K562 (cell line): ENCODE results near the gene LCNL1. TPM values are rescaled to one million over a fixed set of nuclear protein-coding genes. Genes with fewer than 3 reads are reported as not detected.

ENCODE experiments used
- ATAC-seq: fragments of 200-7000 bp; cut with Tn5 transposase; 3 replicates; pipeline ENCODE4 v1.9.1; 2020; ENCODE audit warnings: moderate library complexity
- BruUV-seq: library from RNA; stranded (reverse); fragments of 400-500 nt; replicated peaks from 2 replicates; lab custom pipeline; 2021; lab: Mats Ljungman, UMichigan
- CTCF ChIA-PET: fragments of 300-600 bp; formaldehyde crosslinking; extraction: SDS; loops from one replicate; lab custom pipeline; 2021; ENCODE audit warnings: low intra/inter-chr PET ratio; lab: Yijun Ruan, JAX
- POLR2A ChIA-PET: fragments of 300-600, 350-650 bp; sonication (Branson Sonifier 250); formaldehyde crosslinking; extraction: SDS; loops from one replicate; lab custom pipeline; 2021; ENCODE audit warnings: antibody characterized with exemption, inconsistent platforms; lab: Yijun Ruan, JAX
- DNase-seq, 4 experiments: peaks; one replicate each; pipeline versions ENCODE4 v3.0.0 to v3.0.0-alpha.2; 2011 to 2018; ENCODE audit warnings: low spot score in 3 of 4, mixed read lengths in 3 of 4; ENCODE audit errors: extremely low read depth in 1 of 4
- FAIRE-seq: peaks from 2 replicates; lab custom pipeline; 2011; peaks lifted over from hg19 to GRCh38; lab: Jason Lieb, UNC
- H2AFZ ChIP-seq: 2 replicates; pipeline ENCODE4 v1.6.0; 2011; ENCODE audit warnings: low read depth, low read length, control low read depth, inconsistent platforms
- H3K27ac ChIP-seq: fragments of 200-600 bp; 3 replicates; pipeline ENCODE4 v1.8.0; 2011; ENCODE audit warnings: low read depth, mild to moderate bottlenecking, control low read depth, inconsistent platforms, low read length, moderate library complexity, mixed read lengths; ENCODE audit errors: extremely low read depth
- H3K27me3 ChIP-seq, 2 experiments: fragments of 300-600 bp in 1 of 2; 2 replicates in 1 of 2; 3 replicates in 1 of 2; pipeline versions ENCODE4 v1.6.0 to v1.8.0; 2011; ENCODE audit warnings: inconsistent platforms in 2 of 2, low read length in 2 of 2, mild to moderate bottlenecking in 1 of 2, mixed read lengths in 1 of 2, moderate library complexity in 1 of 2; ENCODE audit not compliant: control insufficient read depth in 2 of 2, insufficient read depth in 2 of 2
- H3K36me3 ChIP-seq: fragments of 300-600 bp; 3 replicates; pipeline ENCODE4 v1.8.0; 2011; ENCODE audit warnings: mild to moderate bottlenecking, low read length, inconsistent platforms; ENCODE audit not compliant: control insufficient read depth, insufficient read depth
- H3K4me1 ChIP-seq, 2 experiments: fragments of 200-600 bp in 1 of 2; replicated peaks in 1 of 2; 2 replicates in 1 of 2; 3 replicates in 1 of 2; pipeline versions ENCODE4 v1.5.1 to v1.8.0; 2011; ENCODE audit warnings: inconsistent platforms in 2 of 2, low read length in 2 of 2, mild to moderate bottlenecking in 1 of 2, mixed read lengths in 1 of 2, moderate library complexity in 1 of 2; ENCODE audit not compliant: control insufficient read depth in 2 of 2, insufficient read depth in 2 of 2
- H3K4me2 ChIP-seq: 2 replicates; pipeline ENCODE4 v1.6.1; 2011; ENCODE audit warnings: low read length, control low read depth, inconsistent platforms, mixed read lengths; ENCODE audit not compliant: insufficient read depth
- H3K4me3 ChIP-seq: fragments of 200-600 bp; sonication (generic), shearing (Covaris generic); 2 replicates; pipeline ENCODE4 v1.5.1; 2016; ENCODE audit warnings: control low read depth, inconsistent platforms
- H3K79me2 ChIP-seq: fragments of 200-600 bp; 3 replicates; pipeline ENCODE4 v1.8.0; 2011; ENCODE audit warnings: low read length, inconsistent platforms; ENCODE audit not compliant: control insufficient read depth, insufficient read depth
- H3K9ac ChIP-seq, 2 experiments: 2 replicates each; pipeline versions ENCODE4 v1.6.0 to v1.6.1; 2011; ENCODE audit warnings: low read depth in 2 of 2, low read length in 2 of 2, control low read depth in 1 of 2, inconsistent platforms in 1 of 2, mild to moderate bottlenecking in 1 of 2, mixed read lengths in 1 of 2; ENCODE audit not compliant: insufficient read depth in 1 of 2
- H3K9me1 ChIP-seq: one replicate; pipeline ENCODE4 v1.6.0; 2011; ENCODE audit warnings: inconsistent platforms, mild to moderate bottlenecking, low read length, moderate library complexity; ENCODE audit not compliant: control insufficient read depth, insufficient read depth
- H3K9me3 ChIP-seq: replicated peaks from 2 replicates; pipeline ENCODE4 v1.5.1; 2011; ENCODE audit warnings: low read depth, low read length, inconsistent platforms; ENCODE audit not compliant: control insufficient read depth, insufficient read depth
- H4K20me1 ChIP-seq: replicated peaks from 2 replicates; pipeline ENCODE4 v1.6.1; 2011; ENCODE audit warnings: low read length, inconsistent platforms, mixed read lengths; ENCODE audit not compliant: control insufficient read depth, insufficient read depth
- ARNT ChIP-seq, 2 experiments: fragments of 450-650 bp; IDR thresholded peaks; 2 replicates each; pipeline ENCODE4 v1.6.1; 2016; ENCODE audit warnings: mild to moderate bottlenecking in 1 of 2
- CEBPB ChIP-seq: fragments of 450-650 bp; IDR thresholded peaks from 2 replicates; pipeline ENCODE4 v1.6.1; 2016; ENCODE audit warnings: missing genetic modification characterization, missing compliant biosample characterization
- E2F6 ChIP-seq, 2 experiments: IDR thresholded peaks; 2 replicates each; pipeline ENCODE4 v1.6.1; 2011; ENCODE audit warnings: borderline replicate concordance in 1 of 2, control low read depth in 1 of 2, low read depth in 1 of 2, low read length in 1 of 2, mild to moderate bottlenecking in 1 of 2, mixed read lengths in 1 of 2, moderate library complexity in 1 of 2; ENCODE audit not compliant: insufficient read depth in 1 of 2, insufficient read length in 1 of 2, poor library complexity in 1 of 2, severe bottlenecking in 1 of 2; ENCODE audit errors: extremely low read depth in 1 of 2
- ELF4 ChIP-seq: fragments of 450-650 bp; formaldehyde crosslinking; IDR thresholded peaks from 2 replicates; pipeline ENCODE4 v1.4.0; 2022; ENCODE audit warnings: missing genetic modification characterization
- HDAC1 ChIP-seq, 2 experiments: fragments of 450-650 bp; IDR thresholded peaks; 2 replicates each; pipeline ENCODE4 v1.6.1; 2016 to 2017; ENCODE audit warnings: inconsistent platforms in 1 of 2, mild to moderate bottlenecking in 1 of 2, moderate library complexity in 1 of 2
- HNRNPUL1 ChIP-seq: fragments of 200-400 bp; formaldehyde crosslinking; IDR thresholded peaks from 2 replicates; pipeline ENCODE4 v1.6.1; 2017; ENCODE audit warnings: low read length
- HOXB6 ChIP-seq: fragments of 250-450 bp; sonication (Bioruptor Pico); IDR thresholded peaks from 2 replicates; pipeline ENCODE4 v1.5.1; 2022; ENCODE audit warnings: mild to moderate bottlenecking, borderline replicate concordance
- NR2C1 ChIP-seq, 2 experiments: fragments of 450-650 bp; IDR thresholded peaks; 2 replicates each; pipeline ENCODE4 v1.6.1; 2017; ENCODE audit warnings: mild to moderate bottlenecking in 2 of 2, antibody characterized with exemption in 1 of 2, inconsistent platforms in 1 of 2, missing compliant biosample characterization in 1 of 2, missing genetic modification characterization in 1 of 2
- POLR2A ChIP-seq: fragments of 450-650 bp; conservative IDR thresholded peaks from 2 replicates; pipeline ENCODE4 v1.6.1; 2016
- RBM14 ChIP-seq: fragments of 200-400 bp; formaldehyde crosslinking; IDR thresholded peaks from 2 replicates; pipeline ENCODE4 v1.6.1; 2018; ENCODE audit warnings: low read depth, mild to moderate bottlenecking, low read length, moderate library complexity, borderline replicate concordance; ENCODE audit not compliant: insufficient read depth
- RCOR1 ChIP-seq, 2 experiments: IDR thresholded peaks; 2 replicates each; pipeline ENCODE4 v1.6.1; 2012; ENCODE audit warnings: low read depth in 2 of 2, low read length in 2 of 2, borderline replicate concordance in 1 of 2, improper control_type of control experiment in 1 of 2
- SIN3A ChIP-seq, 2 experiments: fragments of 150-350 bp in 1 of 2; IDR thresholded peaks; 2 replicates each; pipeline ENCODE4 v1.6.1; 2011 to 2016; ENCODE audit warnings: borderline replicate concordance in 2 of 2, low read depth in 2 of 2, low read length in 2 of 2, mild to moderate bottlenecking in 2 of 2, moderate library complexity in 2 of 2; ENCODE audit not compliant: control insufficient read depth in 1 of 2
- TBP ChIP-seq: optimal IDR thresholded peaks from 2 replicates; pipeline ENCODE3; 2011; ENCODE audit warnings: low read depth, low read length, improper control_type of control experiment
- TEAD1 ChIP-seq, 2 experiments: fragments of 450-650 bp in 1 of 2; sonication (generic) in 1 of 2; formaldehyde crosslinking; IDR thresholded peaks; 2 replicates each; pipeline versions ENCODE4 v1.4.0 to v1.8.0; 2020 to 2022; ENCODE audit warnings: mild to moderate bottlenecking in 2 of 2, missing genetic modification reagents in 1 of 2
- TOE1 ChIP-seq, 2 experiments: fragments of 450-650 bp in 1 of 2; sonication (generic) in 1 of 2; formaldehyde crosslinking in 1 of 2; IDR thresholded peaks; 2 replicates each; pipeline versions ENCODE4 v1.7.1 to v1.8.0; 2016 to 2022; ENCODE audit warnings: borderline replicate concordance in 2 of 2, mild to moderate bottlenecking in 2 of 2, antibody characterized with exemption in 1 of 2, inconsistent platforms in 1 of 2, low read depth in 1 of 2, missing genetic modification reagents in 1 of 2, moderate library complexity in 1 of 2
- ZNF12 ChIP-seq: sonication (generic); formaldehyde crosslinking; IDR thresholded peaks from 2 replicates; pipeline ENCODE4 v1.4.0; 2020; ENCODE audit warnings: mild to moderate bottlenecking, missing genetic modification reagents
- ZNF75A ChIP-seq: fragments of 450-650 bp; formaldehyde crosslinking; IDR thresholded peaks from 2 replicates; pipeline ENCODE4 v1.4.0; 2020; ENCODE audit warnings: mild to moderate bottlenecking
- ZNF830 ChIP-seq: fragments of 250-450 bp; sonication (Bioruptor Pico); IDR thresholded peaks from 2 replicates; pipeline ENCODE4 v1.5.0; 2021; ENCODE audit warnings: mild to moderate bottlenecking
- WGBS: fragments of 100-300 bp; shearing (Covaris generic); methylation state at CpG from one replicate; pipeline ENCODE4 v1.1.6; 2016; ENCODE audit warnings: low coverage, mixed read lengths; ENCODE audit not compliant: insufficient coverage; ENCODE audit errors: missing lambda C conversion rate; 5-methylcytosine and 5-hydroxymethylcytosine counted together
- in situ Hi-C: fragments of 300-500 bp; cut with MboI; formaldehyde crosslinking; loops from 4 replicates; pipeline ENCODE4 v1.15.0; 2018; ENCODE audit warnings: inconsistent platforms, mixed read lengths
- intact Hi-C: fragments of 100-400 bp; cut with micrococcal nuclease; formaldehyde crosslinking; loops from 2 replicates; pipeline ENCODE4 v1.14.2; 2022
- polyA plus RNA-seq, 8 experiments: library from polyadenylated mRNA; depleted of rRNA in 4 of 8; stranded (reverse) in 5 of 8; unstranded in 3 of 8; fragments of >200 nt; fragmentation: Nextera tagmentation in 2 of 8; fragmentation: Illumina TruSeq in 1 of 8; extraction: Ambion mirVana in 2 of 8; extraction: Trizol in 1 of 8; gene quantifications; 2 replicates each; pipeline versions ENCODE4 v1.2.1 to v1.2.3, GENCODE V29; 2011 to 2014; ENCODE audit warnings: inconsistent platforms in 1 of 8, missing spikeins in 1 of 8
- total RNA-seq, 7 experiments: library from RNA; depleted of rRNA in 6 of 7; stranded (reverse); fragments of >200 nt in 6 of 7; fragmentation: Illumina TruSeq in 2 of 7; extraction: Trizol in 2 of 7; gene quantifications; 2 replicates each; pipeline versions ENCODE4 v1.2.1 to v1.2.3, GENCODE V29; 2011 to 2021; ENCODE audit warnings: low replicate concordance in 1 of 7

Gene LCNL1
- total and polyA plus RNA-seq, 9 of the 15 experiments (the other 6 are each of a cell fraction or from before 2014, with no cell fraction given) = 0.04 to 0.16 (median 0.04) TPM; not detected in 4

- H3K9ac ChIP-seq = peak overlapping the region; percentile 90 to 98
- H2AFZ ChIP-seq = peak overlapping the region; percentile 81; the same call in 1 of the 2 replicates
- no peaks in the 10 kb centered on the region for H3K9me3 ChIP-seq
- ChIA-PET CTCF (no interaction called here), POLR2A (interaction anchor here (0.6 to 1.2 kb wide), 6 partner anchors 13 to 105 kb away, joined by 3 to 4 read pairs (median 4); partner anchors contain the start of gene PAXX)
- peak; percentile 36 for ATAC-seq
- TSS peak; percentile 48 for BruUV-seq
- no peaks in the 10 kb centered on the region for H3K27me3 ChIP-seq
- peak; percentile 50 to 74 (median 64) for DNase-seq
- H3K27ac ChIP-seq = peak overlapping the region; percentile 91
- peaks cover 24 to 89% of the 10 kb centered on the region in 2 experiments for H3K4me1 ChIP-seq
- WGBS = 17% methylated on average over 46 of the region's 61 CpGs
- H3K4me2 ChIP-seq = peak overlapping the region; percentile 88
- peaks cover 26% of the 10 kb centered on the region for H3K79me2 ChIP-seq
- intact Hi-C loops (loop anchor here (2.0 to 5.0 kb wide), 2 partner anchors 85 to 96 kb away; partner anchors contain the start of genes ABCA2 and PHPT1), in situ Hi-C loops (no loop called here)
- no peaks in the 10 kb centered on the region for H4K20me1 ChIP-seq
- H3K36me3 ChIP-seq = peaks cover 44% of the 10 kb centered on the region; the same call in 2 of the 3 replicates
- H3K9me1 ChIP-seq = peaks cover 5% of the 10 kb centered on the region
- no peak for FAIRE-seq
- peak overlapping the region; percentile 95 for H3K4me3 ChIP-seq
- TF ChIP-seq RCOR1 (IDR thresholded peaks at IDR 0.05; ENCODE audit: borderline replicate concordance in 1 of 2, low read depth in 2 of 2, low read length in 2 of 2) (no peak), ARNT (IDR thresholded peaks at IDR 0.05) (no peak), ZNF12 (CRISPR knock-in tag) (no peak), ZNF830 (CRISPR knock-in tag) (0 out of 2 replicates have a peak, but pooled peaks have one; percentile 17), ZNF75A (CRISPR knock-in tag) (no peak), TEAD1 (CRISPR knock-in tag; IDR thresholded peaks at IDR 0.05) (no peak), ELF4 (CRISPR knock-in tag) (peak; percentile 49; the same call in 1 of the 2 replicates), HDAC1 (IDR thresholded peaks at IDR 0.05) (peak in 1 of 2 experiments; percentile 49; a peak in 1 of 4 replicates), POLR2A (0 out of 2 replicates have a peak, but pooled peaks have one; percentile 31), NR2C1 (IDR thresholded peaks at IDR 0.05) (no peak), NR2C1 (tag; IDR thresholded peaks at IDR 0.05) (no peak), E2F6 (IDR thresholded peaks at IDR 0.05; ENCODE audit: borderline replicate concordance in 1 of 2, extremely low read depth in 1 of 2, insufficient read depth in 1 of 2, insufficient read length in 1 of 2, low read depth in 1 of 2, low read length in 1 of 2, poor library complexity in 1 of 2, severe bottlenecking in 1 of 2) (peak in 1 of 2 experiments; percentile 19), RBM14 (no peak), SIN3A (IDR thresholded peaks at IDR 0.05; ENCODE audit: borderline replicate concordance in 2 of 2, control insufficient read depth in 1 of 2, low read depth in 2 of 2, low read length in 2 of 2) (peak in 1 of 2 experiments; percentile 36; a peak in 2 of 4 replicates), CEBPB (tag) (no peak), TBP (no peak), TOE1 (IDR thresholded peaks at IDR 0.05; ENCODE audit: borderline replicate concordance) (0 out of 2 replicates have a peak, but pooled peaks have one; percentile 32), TOE1 (CRISPR knock-in tag; IDR thresholded peaks at IDR 0.05; ENCODE audit: borderline replicate concordance, low read depth) (no peak), HNRNPUL1 (no peak), HOXB6 (no peak)
Observed at GRCh38 chr9:136943291-136944211, 39.2 kb upstream of the LCNL1 start.
